T-helper 1 cell treated with Interleukin-12 subunit alpha and Interleukin-12 subunit beta and Interleukin-4 antibody, amounts not matched to agents 30 ng/mL and 1 ng/mL, for 36 hours (primary cell): ENCODE measurements around the gene HSDL2. TPM values are rescaled to one million over a fixed set of nuclear protein-coding genes. Genes with fewer than 3 reads are reported as not detected.

Experiments
- intact Hi-C: fragments of 100-400 bp; cut with micrococcal nuclease; formaldehyde crosslinking; loops from one replicate; pipeline ENCODE4 v1.15.1; 2024
- total RNA-seq: library from RNA; stranded (reverse); gene quantifications from 2 replicates; pipeline ENCODE4 v1.2.3, GENCODE V29; 2022

The HSDL2 gene
- total RNA-seq, result 22.1 and 23.7 TPM in 2 replicates

DNA sequence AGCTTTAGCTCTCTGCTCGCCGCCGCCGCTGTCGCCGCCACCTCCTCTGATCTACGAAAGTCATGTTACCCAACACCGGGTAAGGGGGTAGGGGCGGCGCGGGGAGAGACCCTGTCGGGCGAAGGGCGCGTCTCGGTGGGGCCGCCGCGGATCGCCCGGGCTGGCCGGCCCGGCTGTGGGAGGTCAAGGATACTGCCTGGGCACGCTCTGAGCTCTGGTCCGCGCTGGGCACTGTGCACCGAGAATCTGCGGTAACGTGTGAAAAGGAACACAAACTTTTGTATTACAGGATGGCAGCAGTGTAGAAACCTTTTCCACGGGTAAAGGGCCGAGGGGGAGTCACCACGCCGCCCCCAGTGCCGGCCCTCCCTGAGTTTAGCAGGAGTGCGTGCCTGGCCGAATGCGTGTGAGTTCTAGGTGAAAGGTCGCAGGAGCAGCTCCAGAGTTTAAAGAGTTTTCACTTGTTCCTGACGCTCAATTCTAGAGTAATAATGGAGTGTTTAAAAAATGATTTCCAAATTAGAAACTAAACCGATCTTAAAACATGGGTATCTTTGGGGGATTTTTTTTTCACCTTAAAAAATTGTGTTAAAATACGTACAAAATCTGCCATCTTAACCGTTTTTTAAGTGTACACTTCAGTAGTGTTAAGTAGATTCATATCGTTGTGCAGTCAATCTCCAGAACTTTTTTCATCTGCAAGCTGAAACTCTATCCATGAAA, at the start of gene HSDL2:
TSS of gene HSDL2 (plus strand) at position 7 of the 723 bp plus-strand sequence. CDS start at position 63, 56 bp downstream.
- intact Hi-C loops, result loop anchor here (1.0 kb wide), 1 partner anchor 719 kb away; the partner anchor contains the start of gene GNG10

DNA sequence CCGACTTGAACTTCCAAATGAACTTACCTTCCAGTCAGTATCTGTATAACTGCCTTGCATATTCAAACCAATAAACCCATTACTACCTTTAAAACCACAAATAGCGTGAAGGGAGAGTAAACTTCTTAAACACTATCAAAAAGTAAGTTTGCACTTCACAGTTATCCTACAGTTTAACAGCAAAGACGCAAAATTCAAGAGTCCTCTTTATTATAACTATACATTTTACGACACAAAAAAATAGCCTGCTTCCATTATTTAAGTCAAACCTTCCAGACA, 48.3 kb upstream of the HSDL2 start:
- intact Hi-C loops, result loop anchor here (1.0 to 5.0 kb wide), 5 partner anchors 112 to 1081 kb away; partner anchors contain the start of genes C9orf43, FKBP15, POLE3 and SLC31A1

DNA sequence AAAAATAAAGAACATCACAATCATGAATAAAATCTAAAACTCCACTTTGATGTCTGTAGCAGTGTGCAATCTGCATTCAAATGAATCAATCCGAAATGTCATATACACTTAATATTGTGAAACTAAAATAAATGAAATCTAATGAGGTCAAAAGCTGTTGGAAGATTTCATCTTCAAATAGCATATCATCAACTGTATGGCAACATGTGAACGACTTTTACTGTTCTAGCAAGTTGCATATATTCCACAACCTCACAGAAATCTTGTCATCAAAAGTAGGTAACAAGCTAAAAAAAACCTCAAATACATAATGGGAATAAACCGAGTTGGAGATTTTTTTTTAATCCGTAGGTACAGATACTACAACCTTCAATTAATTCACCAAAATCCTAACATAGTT, 47.7 kb upstream of the HSDL2 start:
- intact Hi-C loops, result loop anchor here (1.0 to 5.0 kb wide), 7 partner anchors 415 to 1080 kb away; partner anchors contain the start of genes C9orf43, FKBP15, POLE3 and SLC31A1

DNA sequence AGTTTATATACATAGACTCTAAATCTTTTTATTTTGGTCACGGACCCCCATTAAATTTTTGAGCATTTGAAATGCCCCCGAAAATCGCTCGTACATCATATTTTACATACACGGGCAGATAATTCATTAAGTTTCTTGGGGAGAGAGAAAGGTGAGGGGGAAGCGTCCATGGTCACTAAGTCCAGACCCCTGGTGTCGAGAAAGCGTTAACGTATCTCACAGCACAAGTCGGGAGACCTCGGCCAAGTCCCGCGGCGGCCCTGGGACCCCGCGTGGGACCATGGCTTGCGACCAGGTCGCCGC, 47.3 kb upstream of the HSDL2 start:
- intact Hi-C loops, result loop anchor here (1.0 to 5.0 kb wide), 7 partner anchors 415 to 1080 kb away; partner anchors contain the start of genes C9orf43, FKBP15, POLE3 and SLC31A1

DNA sequence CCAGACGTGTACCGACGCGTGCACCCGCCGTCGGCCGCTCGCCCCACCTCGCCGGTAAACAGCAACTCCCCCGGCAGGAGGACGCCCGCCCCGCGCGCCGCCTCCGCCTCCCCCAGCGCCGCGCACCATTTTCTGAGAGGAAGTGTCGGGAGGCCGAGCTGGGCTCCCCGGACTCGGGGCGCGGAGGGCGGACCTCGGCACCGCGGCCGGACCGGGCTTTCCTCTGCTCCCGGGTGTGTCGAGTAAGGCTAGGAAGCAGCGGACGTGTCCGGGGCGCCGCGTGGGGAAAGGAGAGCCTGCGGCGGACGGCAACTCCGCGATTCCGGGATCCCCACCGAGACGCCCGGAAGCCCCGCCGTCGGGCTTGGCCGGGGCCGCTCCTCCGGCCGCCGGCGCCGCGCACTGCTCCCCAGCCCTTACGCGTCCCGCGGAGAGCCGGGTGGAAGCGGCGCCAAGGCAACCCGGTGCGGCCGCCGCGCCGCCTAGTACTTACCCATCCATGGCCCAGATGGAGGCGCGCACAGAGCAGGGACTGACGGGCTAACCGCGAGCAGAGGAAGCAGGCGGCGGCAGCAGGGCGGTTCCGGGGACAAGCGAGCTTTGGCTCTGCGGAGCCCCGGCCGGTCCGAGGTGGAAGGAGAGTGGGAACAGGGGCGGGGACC, 46.8 kb upstream of the HSDL2 start, which contains the start of gene PTBP3:
TSS of gene PTBP3 (minus strand) at position 643 of the 662 bp plus-strand sequence. CDS start 35,754 bp downstream, outside the sequence.
- intact Hi-C loops, result loop anchor here (1.0 to 5.0 kb wide), 16 partner anchors 16 to 1079 kb away; partner anchors contain the start of genes C9orf43, DNAJC25, FKBP15 and KIAA1958

DNA sequence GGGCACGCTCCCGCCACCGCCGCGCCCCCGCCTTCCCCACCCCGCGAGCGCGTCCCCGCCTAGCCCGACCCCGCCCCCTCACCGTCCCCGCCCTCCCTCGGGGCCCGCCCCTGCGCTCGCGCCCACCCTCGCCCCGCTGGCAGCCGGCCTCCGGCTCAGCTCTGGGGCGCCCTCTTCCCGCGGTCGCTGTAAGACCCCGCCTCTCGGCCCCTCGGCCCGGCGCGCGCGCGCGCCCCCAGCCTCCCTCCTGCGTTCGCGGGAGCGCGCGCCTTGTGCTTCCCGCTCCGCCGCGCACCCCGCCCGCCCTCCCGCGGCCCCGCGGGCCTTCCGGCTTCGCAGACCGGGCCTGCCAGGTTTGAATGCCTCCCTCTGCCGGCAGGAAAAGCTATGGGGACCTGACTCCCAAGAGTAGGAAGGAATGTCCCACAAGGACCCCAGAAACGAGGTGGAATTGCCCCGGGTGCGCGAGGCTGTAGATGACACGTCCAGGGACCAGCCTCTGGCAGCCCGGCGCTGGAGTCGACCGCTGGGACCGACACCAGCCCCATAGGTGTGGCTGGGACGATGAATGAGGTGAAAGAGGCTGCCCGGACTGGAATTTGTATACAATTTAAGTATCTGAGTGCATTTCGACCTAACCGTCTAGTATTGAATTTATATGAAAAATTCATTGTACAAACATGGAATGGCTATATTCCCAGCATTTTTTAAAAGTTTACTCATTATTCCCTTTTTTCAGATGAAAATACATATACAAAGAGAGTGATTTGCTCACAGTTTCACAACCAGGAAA, 46.1 kb upstream of the HSDL2 start:
- intact Hi-C loops, result loop anchor here (1.0 to 5.0 kb wide), 20 partner anchors 14 to 1078 kb away; partner anchors contain the start of genes C9orf43, DNAJC25, FKBP15 and KIAA1958

DNA sequence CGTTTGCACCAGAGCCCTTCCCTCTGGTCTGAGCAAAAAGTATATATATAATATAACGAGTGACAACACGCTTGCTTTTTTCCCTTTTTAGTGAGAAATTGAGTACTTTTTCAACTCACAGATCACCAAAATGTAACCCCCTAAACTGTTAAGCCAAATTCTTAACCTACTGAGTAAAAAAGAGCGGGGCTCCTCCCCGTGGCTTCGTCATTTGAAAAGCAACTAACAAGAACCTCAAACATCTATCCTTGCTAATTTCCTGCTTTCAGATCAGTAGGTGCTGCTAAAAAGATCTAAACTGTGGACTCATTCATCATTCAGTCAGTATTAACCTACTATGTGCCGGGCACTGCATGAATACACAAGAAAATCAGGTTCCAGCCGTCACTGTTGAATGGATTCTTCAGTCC, 45.5 kb upstream of the HSDL2 start:
- intact Hi-C loops, result loop anchor here (1.0 to 5.0 kb wide), 9 partner anchors 14 to 1078 kb away; partner anchors contain the start of genes C9orf43, FKBP15, POLE3 and SLC31A1

DNA sequence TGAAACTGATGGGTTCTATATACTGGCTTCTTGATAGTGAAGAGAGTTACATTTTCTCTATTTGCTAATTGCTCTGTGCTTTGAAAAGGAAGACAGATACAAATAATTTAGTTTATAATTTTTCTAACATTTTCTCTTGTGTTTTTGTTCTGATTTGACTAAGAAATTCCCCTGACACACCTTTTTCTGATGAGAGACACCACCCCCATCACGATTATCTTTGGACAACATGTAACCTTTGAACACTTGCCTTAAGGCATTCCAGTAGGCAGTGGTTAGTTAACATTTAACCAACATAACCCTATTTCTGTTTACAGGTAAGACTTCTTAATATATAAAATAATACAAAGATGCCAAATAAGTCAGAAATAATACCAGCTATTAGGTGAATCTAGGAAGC, 42.4 kb upstream of the HSDL2 start:
- intact Hi-C loops, result no loop called here

DNA sequence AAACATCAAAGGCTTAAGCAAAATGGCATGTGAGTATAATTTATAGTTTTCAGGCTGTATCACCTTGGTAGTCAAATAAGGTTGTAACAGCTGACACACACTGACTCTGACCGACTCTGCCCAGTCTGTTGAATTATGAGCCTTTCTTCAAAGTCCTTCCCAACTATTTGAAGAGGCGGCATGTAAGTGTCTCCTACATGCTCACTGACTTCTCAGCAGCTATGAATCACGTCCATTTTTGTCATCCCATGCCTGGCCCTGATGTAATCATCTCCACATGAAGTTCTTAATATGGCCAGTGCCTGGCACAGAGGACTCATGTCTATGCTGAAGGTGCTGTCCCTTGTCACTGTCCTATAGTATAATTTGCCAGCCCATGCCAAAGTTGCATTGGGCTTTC, 41.3 kb upstream of the HSDL2 start:
- intact Hi-C loops, result no loop called here

DNA sequence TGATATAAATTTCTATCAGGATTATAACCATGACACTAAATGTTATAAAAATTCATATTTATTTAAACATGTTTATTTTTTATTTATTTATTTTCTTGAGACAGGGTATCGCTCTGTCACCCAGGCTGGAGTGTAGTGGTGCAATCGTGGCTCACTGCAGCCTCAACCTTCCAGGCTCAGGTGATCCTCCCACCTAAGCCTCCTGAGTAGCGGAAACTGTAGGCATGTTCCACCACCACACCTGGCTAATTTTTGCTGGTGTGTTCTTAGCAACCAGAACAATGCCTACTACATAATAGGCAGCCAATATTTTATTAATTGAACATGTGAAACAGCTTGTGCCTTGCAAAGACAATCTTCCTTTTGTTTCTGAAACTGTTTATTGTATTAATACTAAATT, 40.0 kb upstream of the HSDL2 start:
- intact Hi-C loops, result no loop called here

DNA sequence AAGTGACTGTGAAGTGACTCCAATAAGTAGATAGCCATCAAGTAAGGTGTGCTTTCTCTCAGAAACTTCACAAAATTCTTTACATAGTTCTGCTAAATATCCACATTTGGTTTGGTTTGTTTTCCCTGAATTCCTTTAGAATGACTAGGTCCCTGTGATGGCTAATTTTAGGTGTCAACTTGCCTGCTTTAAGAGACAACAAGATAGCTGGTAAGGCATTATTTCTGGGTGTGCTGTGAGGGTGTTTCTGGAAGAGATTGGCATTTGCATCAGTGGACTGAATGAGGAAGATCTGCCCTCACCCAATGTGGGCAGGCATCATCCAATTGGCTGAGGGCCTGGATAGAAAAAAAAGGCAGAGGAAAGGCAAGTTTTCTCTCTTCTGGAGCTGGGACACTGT, 38.2 kb upstream of the HSDL2 start:
- intact Hi-C loops, result no loop called here

DNA sequence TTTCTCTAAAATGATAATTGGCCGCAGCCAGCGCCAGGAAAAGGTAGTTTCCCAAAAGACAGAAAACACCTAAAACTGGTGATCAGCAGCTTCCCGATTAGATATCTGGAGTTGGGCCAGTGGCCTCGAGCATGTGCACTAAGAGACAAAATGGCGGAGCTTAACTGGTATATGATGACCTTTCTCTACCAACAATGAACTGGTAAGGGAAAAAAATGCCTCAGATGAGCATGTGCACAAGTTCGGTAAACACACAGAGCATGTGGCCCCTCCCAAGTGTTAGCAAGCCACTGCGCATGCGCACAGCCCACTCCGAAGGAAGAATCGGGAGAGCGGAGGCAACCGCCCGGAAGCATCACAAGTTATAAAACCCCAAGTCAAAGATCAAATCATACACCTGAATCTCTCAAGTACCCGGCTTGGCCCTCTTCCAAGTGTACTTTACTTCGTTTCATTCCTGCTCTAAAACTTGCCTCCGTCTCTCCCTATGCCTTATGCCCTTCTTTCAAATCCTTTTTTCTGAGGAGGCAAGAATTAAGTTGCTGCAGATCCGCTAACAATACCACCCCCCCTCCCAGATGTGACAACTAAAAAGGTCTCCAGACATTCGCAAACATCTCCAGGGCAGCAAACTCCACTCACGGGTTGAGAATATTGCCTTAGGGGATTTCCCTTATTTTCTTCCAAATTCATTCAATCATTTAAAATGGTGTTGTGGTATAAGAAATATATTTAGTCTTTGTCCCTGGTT, 31.5 kb upstream of the HSDL2 start:
- intact Hi-C loops, result loop anchor here (1.0 kb wide), 2 partner anchors 14 to 31 kb away; no protein-coding TSS in a partner anchor

DNA sequence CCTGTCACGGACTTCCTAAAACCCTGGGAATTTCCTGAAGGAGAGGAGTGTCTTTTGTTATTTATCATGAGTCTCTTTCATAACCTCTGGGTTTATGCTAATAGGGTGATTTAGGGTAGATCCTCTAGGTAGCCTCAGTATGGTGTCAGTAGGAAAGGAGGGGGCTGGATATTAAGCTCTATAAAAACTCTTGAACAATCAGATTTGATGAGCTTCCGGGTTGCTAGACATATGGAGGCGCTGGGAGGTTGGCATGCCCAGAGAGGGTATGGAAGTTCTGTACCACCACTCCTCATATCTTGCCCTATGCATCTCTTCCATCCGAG, 30.9 kb upstream of the HSDL2 start:
- intact Hi-C loops, result no loop called here

DNA sequence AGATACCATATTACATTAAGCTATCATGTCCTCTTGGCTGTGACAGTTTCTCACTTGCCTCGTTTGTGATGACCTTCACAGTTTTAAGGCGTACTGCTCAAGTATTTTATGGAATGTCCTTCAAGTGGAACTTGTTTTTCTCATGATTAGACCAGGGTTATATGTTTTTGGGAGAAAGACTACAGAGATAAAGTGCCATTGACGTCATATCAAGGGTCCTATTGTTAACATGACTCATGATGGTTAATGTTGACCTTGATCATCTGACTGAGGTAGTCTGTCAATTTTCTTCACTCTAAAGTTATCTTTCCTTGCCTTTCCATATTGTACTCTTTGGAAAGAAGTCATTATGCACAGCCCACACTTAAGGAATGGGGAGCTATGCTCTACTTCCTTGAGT, 28.7 kb upstream of the HSDL2 start:
- intact Hi-C loops, result no loop called here

DNA sequence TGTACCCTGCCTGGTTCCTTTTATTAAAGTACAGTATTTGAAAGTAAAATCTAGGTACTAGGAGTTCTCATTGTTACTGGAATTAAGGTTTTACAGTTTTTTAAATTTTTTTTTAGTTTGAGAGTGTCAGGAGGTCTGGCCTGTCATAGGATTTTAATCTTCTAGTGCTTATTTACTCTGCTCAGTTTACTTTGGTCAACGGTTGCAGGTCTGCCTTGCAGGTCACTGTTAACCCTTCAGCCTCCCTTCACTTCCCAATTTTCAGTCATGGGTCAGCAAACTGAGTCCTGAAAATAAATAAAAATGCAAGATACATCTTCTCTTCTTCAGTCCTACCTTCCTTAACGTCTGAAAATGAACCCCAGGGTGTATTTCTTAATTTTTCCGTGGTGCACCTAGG, 27.7 kb upstream of the HSDL2 start:
- intact Hi-C loops, result no loop called here

DNA sequence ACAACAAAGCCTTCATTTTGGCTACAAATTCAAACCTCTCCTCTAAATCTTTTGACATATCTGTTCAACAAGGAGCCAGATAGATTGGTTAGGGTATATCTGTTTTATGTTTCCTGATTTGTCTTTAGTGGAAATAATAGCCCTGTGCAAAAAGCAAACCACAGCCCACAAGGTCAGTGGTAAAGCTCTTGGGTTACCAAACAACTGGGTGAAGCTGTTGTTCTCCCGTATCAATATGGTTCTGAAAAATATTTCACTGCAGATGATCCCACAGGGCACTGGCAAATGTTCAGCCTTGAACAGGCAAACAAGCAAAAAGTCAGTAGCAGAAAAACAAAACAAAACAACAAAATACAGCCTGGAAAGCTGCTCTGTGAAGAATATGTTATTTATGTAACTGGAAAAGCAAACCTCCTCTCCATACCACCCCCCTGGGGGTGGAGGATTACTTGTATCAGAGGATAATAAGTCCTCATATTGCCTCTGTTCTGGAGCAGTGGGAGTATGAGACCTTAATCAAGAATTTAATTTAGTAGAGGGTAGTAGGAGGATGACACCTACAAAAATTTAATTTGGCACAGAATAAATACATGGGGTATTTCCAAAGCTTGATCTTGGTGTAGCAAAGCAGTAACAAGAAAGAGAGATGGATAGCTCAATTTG, 25.7 kb upstream of the HSDL2 start:
- intact Hi-C loops, result no loop called here

DNA sequence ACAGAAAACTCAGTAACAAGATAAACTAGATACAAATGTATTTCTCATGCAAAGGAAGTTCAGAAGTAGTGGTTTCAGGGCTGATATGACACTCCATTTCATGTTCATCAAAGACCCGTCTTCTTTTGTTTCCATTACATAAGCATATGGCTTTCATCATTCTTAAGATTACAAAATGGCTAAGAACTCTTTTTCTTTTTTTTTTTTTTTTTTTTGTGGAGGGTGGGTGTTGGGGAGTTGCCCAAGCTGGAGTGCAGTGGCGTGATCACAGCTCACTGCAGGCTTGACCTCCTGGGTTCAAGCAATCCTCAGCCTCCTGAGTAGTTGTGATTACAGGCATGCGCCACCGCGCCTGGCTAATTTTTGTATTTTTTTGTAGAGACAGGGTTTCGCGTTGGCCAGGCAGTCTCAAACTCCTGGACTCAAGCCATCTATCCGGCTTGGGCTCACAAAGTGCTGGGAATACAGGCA, 24.4 kb upstream of the HSDL2 start:
- intact Hi-C loops, result no loop called here

DNA sequence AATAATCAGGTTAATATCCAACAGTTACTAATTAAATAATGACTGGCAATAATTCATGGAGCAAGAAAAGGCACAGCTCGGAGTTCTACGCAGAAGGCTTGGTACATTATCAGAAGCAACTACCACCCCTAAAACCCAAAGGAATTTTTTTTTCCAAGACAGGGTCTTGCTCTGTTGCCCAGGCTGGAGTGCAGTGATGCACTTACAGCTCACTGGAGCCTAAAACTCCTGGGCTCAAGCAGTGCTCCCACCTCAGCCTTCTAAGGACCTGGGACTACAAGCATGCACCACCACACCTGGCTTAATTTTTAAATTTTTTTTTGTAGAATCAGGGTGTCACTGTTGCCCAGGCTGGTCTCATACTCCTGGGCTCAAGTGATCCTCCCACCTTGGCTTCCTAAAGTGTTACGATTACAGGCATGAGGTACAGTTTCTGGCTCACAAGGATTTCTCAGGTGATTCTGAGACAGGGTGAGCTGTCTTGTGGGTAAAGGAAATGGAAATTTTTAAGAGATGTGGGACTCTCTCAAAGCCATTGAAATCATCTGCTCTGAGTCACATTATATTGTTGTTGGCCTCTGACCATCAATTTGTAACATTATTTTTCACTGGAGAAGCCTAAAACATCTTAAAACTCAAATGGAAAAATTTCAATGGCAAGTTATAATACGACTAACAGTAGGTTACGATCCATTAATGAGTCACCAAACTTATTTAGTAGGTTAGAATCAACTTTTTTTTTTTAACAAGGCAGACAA, 19.7 kb upstream of the HSDL2 start:
- intact Hi-C loops, result loop anchor here (1.0 to 5.0 kb wide), 2 partner anchors 26 to 432 kb away; no protein-coding TSS in a partner anchor

DNA sequence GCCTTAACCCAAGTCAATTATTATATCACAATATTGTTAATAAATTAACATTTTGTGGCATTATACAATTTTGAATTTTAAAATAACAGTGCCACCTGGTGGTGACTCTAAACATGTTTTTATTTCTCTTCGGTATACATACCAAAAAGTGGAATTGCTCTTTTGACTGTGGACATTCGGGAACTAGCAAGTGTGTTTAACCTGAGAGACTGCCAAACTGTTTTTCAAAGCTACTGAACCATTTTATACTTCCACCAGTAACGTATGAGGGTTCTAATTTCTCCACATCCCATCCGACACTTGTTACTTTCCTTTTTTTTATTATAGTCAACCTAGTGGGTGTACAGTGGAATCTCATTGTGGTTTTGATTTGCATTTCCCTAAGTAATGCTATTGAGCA, 18.3 kb upstream of the HSDL2 start:
- intact Hi-C loops, result loop anchor here (1.0 to 5.0 kb wide), 7 partner anchors 16 to 601 kb away; no protein-coding TSS in a partner anchor
